MM.1S (cell line): ENCODE measurements around the gene ISL2.

Experiments
- DNase-seq: peaks from one replicate; pipeline ENCODE4 v3.0.0-alpha.2; 2015
- H2AFZ ChIP-seq: fragments of 300-600 bp; sonication (generic); 2 replicates; pipeline ENCODE4 v1.6.0; 2016; ENCODE audit warnings: antibody characterized with exemption, low read length
- H3F3A ChIP-seq: fragments of 300-600 bp; sonication (generic); 2 replicates; pipeline ENCODE4 v1.6.1; 2016; ENCODE audit warnings: mild to moderate bottlenecking, antibody characterized with exemption, low read length, moderate library complexity, mixed read lengths; ENCODE audit not compliant: insufficient read depth
- H3K27ac ChIP-seq: fragments of 300-600 bp; sonication (generic); 2 replicates; pipeline ENCODE4 v1.5.1; 2016; ENCODE audit warnings: mild to moderate bottlenecking, low read length
- H3K27me3 ChIP-seq: fragments of 300-600 bp; sonication (generic); replicated peaks from 2 replicates; pipeline ENCODE4 v1.6.0; 2016; ENCODE audit warnings: low read length; ENCODE audit not compliant: insufficient read depth
- H3K36me3 ChIP-seq: fragments of 300-600 bp; sonication (generic); replicated peaks from 2 replicates; pipeline ENCODE4 v1.6.1; 2016; ENCODE audit warnings: mild to moderate bottlenecking, low read length, mixed read lengths; ENCODE audit not compliant: insufficient read depth
- H3K4me1 ChIP-seq: fragments of 300-600 bp; sonication (generic); 2 replicates; pipeline ENCODE4 v1.6.1; 2016; ENCODE audit warnings: low read length, mixed read lengths
- H3K4me2 ChIP-seq: fragments of 300-600 bp; sonication (generic); 2 replicates; pipeline ENCODE4 v1.6.0; 2016; ENCODE audit warnings: low read depth, low read length
- H3K4me3 ChIP-seq: fragments of 300-600 bp; sonication (generic); 2 replicates; pipeline ENCODE4 v1.5.1; 2016; ENCODE audit warnings: low read length, mixed read lengths
- H3K79me2 ChIP-seq: fragments of 300-600 bp; sonication (generic); 2 replicates; pipeline ENCODE4 v1.6.1; 2016; ENCODE audit warnings: mixed run types, low read length, mixed read lengths
- H3K9ac ChIP-seq: fragments of 300-600 bp; sonication (generic); 2 replicates; pipeline ENCODE4 v1.6.1; 2016; ENCODE audit warnings: low read length, mixed read lengths
- H3K9me2 ChIP-seq: fragments of 300-600 bp; sonication (generic); replicated peaks from 2 replicates; pipeline ENCODE4 v1.6.1; 2016; ENCODE audit warnings: mild to moderate bottlenecking, low read length, mixed read lengths; ENCODE audit not compliant: insufficient read depth
- H3K9me3 ChIP-seq: fragments of 300-600 bp; sonication (generic); replicated peaks from 2 replicates; pipeline ENCODE4 v1.6.1; 2016; ENCODE audit warnings: mild to moderate bottlenecking, low read length, mixed read lengths; ENCODE audit not compliant: insufficient read depth
- H4K20me1 ChIP-seq: fragments of 300-600 bp; sonication (generic); 2 replicates; pipeline ENCODE4 v1.6.1; 2016; ENCODE audit warnings: mild to moderate bottlenecking, low read length, moderate library complexity, mixed read lengths; ENCODE audit not compliant: insufficient read depth
- EZH2 ChIP-seq: fragments of 300-600 bp; sonication (generic); optimal IDR thresholded peaks from 2 replicates; pipeline ENCODE3; 2017; ENCODE audit warnings: low read depth, mild to moderate bottlenecking, antibody characterized with exemption, low read length, mixed read lengths
- EZH2phosphoT487 ChIP-seq: fragments of 300-600 bp; sonication (generic); IDR thresholded peaks from 2 replicates; pipeline ENCODE4 v1.6.1; 2018; ENCODE audit warnings: antibody characterized with exemption, low read length
- TF ChIP-seq, protein P1 (sequence below): fragments of 300-600 bp; sonication (generic); IDR thresholded peaks from 2 replicates; pipeline ENCODE4 v1.5.1; 2016; ENCODE audit warnings: antibody characterized with exemption, low read length, mixed read lengths

The ISL2 gene

DNA sequence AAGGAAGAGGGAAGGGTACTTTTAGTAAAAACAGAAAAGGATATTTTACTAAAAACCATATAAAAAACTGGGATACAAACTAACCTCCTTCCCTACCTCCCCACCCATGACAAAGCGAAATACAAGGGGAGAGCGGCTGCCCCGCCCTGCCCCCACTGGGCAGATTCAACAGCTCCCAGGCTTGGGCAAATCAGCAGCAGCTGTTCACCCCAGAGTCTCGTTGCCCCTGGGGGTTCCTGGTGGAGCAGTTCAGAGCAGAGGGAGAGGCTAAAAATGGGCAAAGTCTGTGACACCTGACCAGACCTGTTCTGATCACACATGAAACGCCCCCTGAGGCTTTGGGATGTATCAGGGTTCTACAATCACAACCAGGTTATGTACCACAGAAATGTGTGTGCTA is 22.8 kb upstream of the ISL2 start:
- H3K27me3 ChIP-seq = no peaks in the 10 kb centered on the region
- no peak overlapping the region for H2AFZ ChIP-seq
- DNase-seq = no peak
- H4K20me1 ChIP-seq = no peaks in the 10 kb centered on the region
- no peaks in the 10 kb centered on the region for H3K36me3 ChIP-seq
- H3K9me3 ChIP-seq = no peaks in the 10 kb centered on the region
- no peak overlapping the region for H3K4me3 ChIP-seq
- H3K79me2 ChIP-seq = peaks cover 25% of the 10 kb centered on the region
- H3F3A ChIP-seq = no peaks in the 10 kb centered on the region
- H3K4me1 ChIP-seq = no peaks in the 10 kb centered on the region
- no peak overlapping the region for H3K4me2 ChIP-seq
- no peak overlapping the region for H3K27ac ChIP-seq
- no peak overlapping the region for H3K9ac ChIP-seq
- TF ChIP-seq EZH2phosphoT487 = no peak
- TF ChIP-seq, protein P1, sequence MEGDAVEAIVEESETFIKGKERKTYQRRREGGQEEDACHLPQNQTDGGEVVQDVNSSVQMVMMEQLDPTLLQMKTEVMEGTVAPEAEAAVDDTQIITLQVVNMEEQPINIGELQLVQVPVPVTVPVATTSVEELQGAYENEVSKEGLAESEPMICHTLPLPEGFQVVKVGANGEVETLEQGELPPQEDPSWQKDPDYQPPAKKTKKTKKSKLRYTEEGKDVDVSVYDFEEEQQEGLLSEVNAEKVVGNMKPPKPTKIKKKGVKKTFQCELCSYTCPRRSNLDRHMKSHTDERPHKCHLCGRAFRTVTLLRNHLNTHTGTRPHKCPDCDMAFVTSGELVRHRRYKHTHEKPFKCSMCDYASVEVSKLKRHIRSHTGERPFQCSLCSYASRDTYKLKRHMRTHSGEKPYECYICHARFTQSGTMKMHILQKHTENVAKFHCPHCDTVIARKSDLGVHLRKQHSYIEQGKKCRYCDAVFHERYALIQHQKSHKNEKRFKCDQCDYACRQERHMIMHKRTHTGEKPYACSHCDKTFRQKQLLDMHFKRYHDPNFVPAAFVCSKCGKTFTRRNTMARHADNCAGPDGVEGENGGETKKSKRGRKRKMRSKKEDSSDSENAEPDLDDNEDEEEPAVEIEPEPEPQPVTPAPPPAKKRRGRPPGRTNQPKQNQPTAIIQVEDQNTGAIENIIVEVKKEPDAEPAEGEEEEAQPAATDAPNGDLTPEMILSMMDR = no peak
- TF ChIP-seq EZH2 = no peak
- H3K9me2 ChIP-seq = no peaks in the 10 kb centered on the region

DNA sequence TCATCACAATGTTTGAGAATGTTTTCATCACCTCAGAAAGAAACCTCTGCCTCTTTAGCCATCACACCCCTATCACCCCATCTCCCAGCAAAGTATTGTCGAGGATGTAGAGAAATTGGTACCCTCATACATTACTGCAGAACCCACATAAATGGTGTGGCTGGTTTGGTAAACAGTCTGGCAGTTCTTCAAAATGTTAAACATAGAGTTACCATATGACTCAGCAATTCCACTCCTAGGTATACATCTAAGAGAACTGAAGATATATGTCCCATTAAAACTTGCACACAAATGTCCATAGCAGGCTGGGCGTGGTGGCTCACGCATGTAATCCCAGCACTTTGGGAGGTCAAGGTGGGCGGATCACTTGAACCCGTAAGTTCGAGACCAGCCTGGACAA is 16.6 kb upstream of the ISL2 start:
- no peak overlapping the region for H2AFZ ChIP-seq
- H3K79me2 ChIP-seq = no peaks in the 10 kb centered on the region
- H3K4me1 ChIP-seq = no peaks in the 10 kb centered on the region
- TF ChIP-seq, protein P1 = no peak
- TF ChIP-seq EZH2 (no peak), EZH2phosphoT487 (no peak)
- H3K9me2 ChIP-seq = no peaks in the 10 kb centered on the region
- no peaks in the 10 kb centered on the region for H3K27me3 ChIP-seq
- H3K9ac ChIP-seq = no peak overlapping the region
- DNase-seq = no peak
- H3K36me3 ChIP-seq = no peaks in the 10 kb centered on the region
- no peak overlapping the region for H3K4me3 ChIP-seq
- H4K20me1 ChIP-seq = no peaks in the 10 kb centered on the region
- H3K27ac ChIP-seq = no peak overlapping the region
- no peaks in the 10 kb centered on the region for H3K9me3 ChIP-seq
- no peaks in the 10 kb centered on the region for H3F3A ChIP-seq
- no peak overlapping the region for H3K4me2 ChIP-seq

GRCh38 chr15:76321171-76321570 is 15.4 kb upstream of the ISL2 start:
- TF ChIP-seq EZH2phosphoT487 (no peak), EZH2 (no peak)
- no peaks in the 10 kb centered on the region for H3F3A ChIP-seq
- H3K27ac ChIP-seq = no peak overlapping the region
- no peak overlapping the region for H2AFZ ChIP-seq
- H3K4me3 ChIP-seq = no peak overlapping the region
- H3K9ac ChIP-seq = no peak overlapping the region
- H4K20me1 ChIP-seq = no peaks in the 10 kb centered on the region
- no peaks in the 10 kb centered on the region for H3K27me3 ChIP-seq
- no peak overlapping the region for H3K4me2 ChIP-seq
- no peaks in the 10 kb centered on the region for H3K4me1 ChIP-seq
- no peaks in the 10 kb centered on the region for H3K79me2 ChIP-seq
- H3K9me3 ChIP-seq = no peaks in the 10 kb centered on the region
- DNase-seq = no peak
- no peaks in the 10 kb centered on the region for H3K36me3 ChIP-seq
- H3K9me2 ChIP-seq = no peaks in the 10 kb centered on the region

- Histone ChIP-seq H3F3A (no peaks in the 10 kb centered on the region), H3K27me3 (no peaks in the 10 kb centered on the region), H3K9me3 (no peaks in the 10 kb centered on the region), H2AFZ (no peak overlapping the region), H3K9ac (no peak overlapping the region), H3K9me2 (no peaks in the 10 kb centered on the region), H3K79me2 (no peaks in the 10 kb centered on the region), H3K4me1 (no peaks in the 10 kb centered on the region), H3K4me2 (no peak overlapping the region), H3K27ac (no peak overlapping the region), H3K4me3 (no peak overlapping the region), H3K36me3 (no peaks in the 10 kb centered on the region), H4K20me1 (no peaks in the 10 kb centered on the region)
- TF ChIP-seq EZH2 = no peak
- TF ChIP-seq, protein P1 = no peak
- TF ChIP-seq EZH2phosphoT487 = no peak
- DNase-seq = no peak
Observed at GRCh38 chr15:76321602-76322001, 15.0 kb upstream of the ISL2 start.
